Peyer's patch (tissue), 4 donors: ENCODE data around the gene UBE2L6.

Source experiments
- CTCF ChIP-seq, 6 experiments: fragments of 450-650 bp in 4 of 6; fragments of 200-600 bp in 2 of 6; sonication (generic) in 1 of 6; IDR thresholded peaks; one replicate each; pipeline ENCODE4 v1.5.1; 2017 to 2019; ENCODE audit warnings: antibody characterized with exemption in 6 of 6, mild to moderate bottlenecking in 3 of 6, moderate library complexity in 1 of 6
- POLR2A ChIP-seq, 2 donors: fragments of 450-650 bp; IDR thresholded peaks; one replicate each; pipeline ENCODE4 v1.5.1; 2017; ENCODE audit warnings: antibody characterized with exemption in 2 of 2, mild to moderate bottlenecking in 2 of 2, moderate library complexity in 2 of 2

GRCh38 chr11:57574061-57574460 lies 6.6 kb upstream of the UBE2L6 start:
- TF ChIP-seq POLR2A (IDR thresholded peaks at IDR 0.05), result no peak
- no peak for TF ChIP-seq CTCF (IDR thresholded peaks at IDR 0.05)
